Superior temporal gyrus (tissue), 1 donor: Measurements from ENCODE around the gene CDC42EP3.

ENCODE experiments used
- DNase-seq: peaks from one replicate; pipeline ENCODE4 v3.0.0-alpha.2; 2016; ENCODE audit errors: extremely low spot score

The CDC42EP3 gene

DNA sequence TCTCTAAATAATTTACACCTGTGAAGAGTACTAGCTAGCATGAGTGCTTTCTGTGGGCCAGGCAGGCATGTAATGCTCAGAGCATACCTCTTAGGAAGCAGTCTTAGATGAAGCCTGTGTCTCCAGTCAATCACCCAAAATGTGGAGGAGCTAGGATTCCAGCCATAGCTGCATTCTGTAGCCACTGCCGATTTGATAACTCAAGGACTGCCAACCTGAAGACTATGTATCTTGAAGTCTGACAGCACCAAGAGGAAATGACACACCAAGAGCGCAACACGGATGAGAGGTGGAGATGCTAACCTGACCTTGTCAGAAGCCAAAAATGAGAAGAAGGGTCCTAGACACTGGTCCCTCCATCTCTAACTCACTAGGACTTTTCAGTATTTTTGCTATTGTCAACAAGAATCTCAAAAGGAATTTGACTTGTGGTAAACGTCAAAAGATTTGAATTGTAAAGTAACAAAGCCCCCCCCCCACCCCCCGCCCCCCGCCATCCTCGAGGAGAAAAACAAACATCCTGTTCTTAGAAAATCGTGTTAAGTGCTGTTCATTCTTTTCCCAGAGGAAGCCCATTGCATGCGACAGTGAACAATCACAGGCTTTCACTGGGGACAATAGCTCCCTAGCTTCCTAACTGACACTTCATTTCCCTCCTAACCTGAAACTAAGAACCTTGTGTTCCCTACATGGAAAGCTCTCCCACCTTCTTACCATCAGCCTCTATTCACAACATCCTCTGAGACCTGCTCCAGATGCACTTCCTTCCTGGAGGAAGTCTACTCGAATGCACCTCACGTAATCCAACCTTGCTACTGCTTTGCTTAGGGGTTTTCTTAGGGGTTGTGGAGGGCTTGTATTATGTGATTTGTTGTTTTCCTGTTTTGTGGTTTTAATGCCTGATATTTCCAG lies 14.7 kb downstream of the CDC42EP3 start:
- no peak for DNase-seq

DNA sequence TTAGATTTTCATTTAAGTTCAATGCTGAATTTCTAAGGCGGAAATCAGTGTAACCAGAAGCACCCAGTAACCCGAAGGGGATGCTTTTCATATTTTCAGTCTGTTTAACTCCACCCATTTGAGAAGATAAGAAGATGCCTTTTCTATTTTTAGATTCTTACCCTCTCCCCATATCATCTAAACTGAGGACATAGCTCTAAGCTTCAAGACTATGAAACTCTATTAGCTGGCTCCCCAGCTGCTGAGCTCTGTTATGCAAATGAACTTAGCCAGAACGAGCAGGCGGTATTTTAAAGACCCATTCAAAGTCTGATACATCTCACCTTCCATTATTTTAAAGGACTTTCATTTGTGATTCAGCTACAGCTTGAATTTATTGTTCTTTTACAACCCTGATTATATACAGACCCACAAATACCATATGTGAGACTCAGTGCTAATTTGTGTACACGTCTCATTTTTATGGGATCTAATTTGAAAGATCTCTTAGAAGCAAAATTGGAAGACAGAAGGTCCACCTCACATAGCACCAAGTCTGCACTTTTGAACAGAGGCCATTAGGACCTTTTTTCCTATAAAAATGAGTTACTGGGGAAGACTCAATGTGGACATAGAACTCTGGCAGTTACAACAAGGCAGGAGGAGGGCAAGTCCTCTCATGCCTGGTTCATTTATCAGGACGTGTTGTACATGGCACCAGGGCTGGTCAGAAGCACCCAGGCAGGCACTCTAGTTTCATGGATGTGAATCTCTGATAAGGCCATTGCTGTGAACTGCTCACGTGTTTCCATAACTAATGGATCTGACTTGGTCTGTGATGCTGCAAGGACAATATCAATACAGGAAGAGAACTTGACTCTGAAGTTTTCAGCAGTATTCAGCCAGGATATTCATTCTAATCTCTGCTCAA lies 16.3 kb downstream of the CDC42EP3 start:
- no peak for DNase-seq

DNA sequence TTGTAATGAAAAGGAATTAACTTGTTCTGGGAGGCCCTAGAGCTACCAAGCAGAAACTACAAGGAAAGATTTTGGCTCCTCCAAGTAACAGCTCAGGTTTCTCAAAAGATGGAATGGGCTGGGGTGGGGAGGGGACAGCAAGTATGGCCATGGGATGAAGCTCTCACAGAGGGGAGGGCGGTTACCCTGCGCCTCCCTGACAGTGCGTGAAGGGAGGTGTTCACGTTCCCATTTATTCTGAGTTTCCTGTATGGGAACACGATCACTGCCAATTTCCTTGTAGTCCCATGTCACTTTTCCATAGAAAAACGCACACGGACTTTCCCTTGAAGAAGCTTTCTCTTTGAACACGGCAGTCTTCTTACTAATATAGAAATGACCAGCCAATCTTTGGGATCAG lies 17.0 kb downstream of the CDC42EP3 start:
- DNase-seq: no peak

DNA sequence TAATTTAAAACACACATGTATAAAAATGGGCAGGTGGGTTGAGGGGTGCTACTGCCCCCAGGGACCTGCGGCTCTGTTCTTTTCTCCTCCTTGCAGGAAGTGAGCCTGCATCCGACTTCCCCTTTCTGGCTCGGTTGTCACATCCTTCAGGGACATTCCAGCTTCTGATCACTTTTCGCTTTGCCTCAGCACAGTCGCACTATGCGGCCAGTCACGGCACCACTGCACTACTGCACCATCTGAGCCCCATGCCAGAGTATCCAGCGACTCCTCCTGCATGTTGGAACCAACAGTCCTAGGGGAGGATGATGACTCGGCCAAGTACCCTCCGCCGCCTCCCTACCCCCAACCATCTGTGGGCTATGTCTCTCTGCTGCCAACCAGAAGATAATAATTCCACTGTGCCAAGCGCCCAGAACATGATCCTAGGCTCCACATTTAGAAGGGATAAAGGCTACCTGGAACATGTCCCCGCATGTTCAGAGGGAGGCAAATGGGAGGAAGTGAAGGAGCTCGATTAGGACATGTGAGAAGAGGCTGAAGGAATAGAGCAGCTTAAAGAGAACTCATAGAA lies 17.6 kb downstream of the CDC42EP3 start:
- no peak for DNase-seq

DNA sequence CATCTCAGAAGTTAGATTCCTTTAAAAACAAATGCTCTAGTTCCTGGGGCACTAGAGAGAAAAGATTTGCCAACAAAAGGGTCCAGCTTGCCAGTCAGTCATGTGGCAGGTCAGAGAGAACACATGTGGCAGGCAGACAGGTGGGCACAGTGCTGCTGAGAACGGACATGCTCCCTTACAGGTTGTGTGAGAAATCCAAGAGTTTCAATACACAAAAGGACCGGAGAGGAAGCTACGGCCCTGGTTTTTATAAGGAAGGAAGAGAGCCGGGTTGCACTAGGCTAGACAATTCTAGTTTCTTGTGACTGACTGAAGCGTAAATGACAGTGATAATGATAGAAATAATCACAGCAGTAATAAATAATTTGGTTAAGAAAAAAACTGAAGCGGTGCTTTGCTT lies 18.3 kb downstream of the CDC42EP3 start:
- DNase-seq: no peak

DNA sequence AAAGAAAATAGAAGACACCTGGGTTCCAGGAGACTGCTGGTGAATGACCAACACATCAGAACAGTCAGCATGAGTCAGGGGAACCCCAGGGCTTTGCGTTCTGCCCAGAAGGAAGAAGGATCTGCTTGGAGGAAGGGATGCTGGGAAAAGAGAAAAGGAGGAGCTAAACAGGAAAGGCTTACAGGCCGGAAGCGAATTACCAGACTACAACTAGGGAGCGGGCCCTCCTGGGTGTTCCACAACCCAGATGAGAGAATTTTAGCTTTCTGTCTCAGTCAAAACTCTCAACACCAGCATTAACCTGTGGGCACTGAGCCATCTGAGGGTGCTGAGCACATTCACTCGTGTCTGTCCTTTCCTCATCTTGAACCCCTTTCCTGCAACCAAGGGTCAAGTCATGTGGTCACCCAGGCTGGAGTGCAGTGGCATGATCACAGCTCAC lies 19.2 kb downstream of the CDC42EP3 start:
- DNase-seq: no peak

DNA sequence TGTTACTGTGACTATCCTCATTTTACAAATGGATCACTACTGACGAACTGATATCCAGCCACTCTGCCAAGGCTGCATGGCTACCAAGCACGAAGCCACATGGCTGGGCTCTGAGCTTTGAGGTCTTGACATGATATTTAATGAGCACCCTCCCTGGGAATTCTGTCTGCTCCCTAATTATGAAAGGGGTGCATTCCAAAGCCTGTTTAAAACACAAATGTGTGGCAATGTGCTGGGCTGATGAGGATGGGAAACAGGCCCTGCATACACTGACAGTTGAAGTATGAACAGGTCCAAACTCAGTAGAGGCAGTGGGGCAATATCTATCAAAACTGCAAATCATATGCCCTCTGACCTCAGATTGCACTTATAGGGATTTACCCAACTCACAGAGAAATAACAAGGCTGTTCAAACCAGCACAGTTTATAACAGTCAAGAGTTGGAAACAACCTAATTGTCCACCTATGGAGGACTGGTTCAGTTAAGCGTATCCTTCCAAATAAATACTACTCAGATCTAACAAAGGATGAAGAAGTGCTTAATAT lies 20.8 kb downstream of the CDC42EP3 start:
- no peak for DNase-seq

DNA sequence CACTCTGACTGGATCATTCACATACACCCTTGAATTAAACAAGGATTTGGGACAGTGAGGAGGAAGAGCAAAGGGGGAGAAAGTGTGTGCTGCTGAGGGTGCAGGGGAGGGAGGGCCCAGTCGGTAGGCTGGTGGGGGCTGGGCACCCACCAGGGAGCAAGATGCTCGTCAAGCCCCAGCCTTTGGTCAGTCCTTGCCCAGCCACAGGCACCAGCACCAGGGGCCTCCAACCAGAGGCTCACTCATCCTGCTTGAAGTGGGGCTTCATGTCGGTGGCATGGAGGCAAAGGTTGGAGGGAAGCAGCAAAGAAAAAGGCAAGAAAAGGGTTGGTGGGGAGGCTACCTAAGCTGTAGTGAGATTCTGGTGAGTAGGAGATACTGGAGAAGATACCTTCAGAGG lies 21.9 kb downstream of the CDC42EP3 start:
- DNase-seq: no peak

DNA sequence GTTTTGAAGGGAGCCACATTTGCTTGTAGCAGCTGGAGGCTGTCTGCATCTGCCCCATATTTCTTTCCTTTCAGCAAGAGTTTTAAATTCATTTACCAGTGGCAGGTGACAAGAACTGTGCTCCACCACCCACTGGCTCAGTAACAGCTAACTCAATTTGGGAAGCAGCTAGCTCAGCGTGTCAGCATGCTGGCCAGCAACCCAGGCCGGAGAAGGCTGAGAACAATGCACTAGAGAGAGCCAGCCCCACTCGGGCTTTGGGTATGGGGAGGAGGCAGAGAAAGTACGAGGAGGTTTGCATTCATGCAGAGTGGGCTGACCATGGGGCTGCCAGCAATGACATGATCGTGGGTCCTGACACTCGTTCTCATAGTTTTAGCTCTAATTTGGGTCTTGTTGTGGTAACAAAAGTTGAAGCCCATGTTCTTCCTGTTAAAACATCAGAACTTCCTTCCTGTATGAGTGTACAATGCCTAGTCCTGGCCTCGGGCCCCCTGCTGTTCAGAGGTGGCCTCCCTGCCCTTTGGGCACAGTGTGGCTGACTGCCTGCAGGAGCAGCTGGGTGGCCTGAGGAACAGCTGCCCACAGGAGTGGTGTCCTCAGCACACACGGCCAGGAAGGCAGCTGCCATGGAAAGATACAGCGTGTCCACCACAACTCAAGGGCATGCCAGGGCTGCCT lies 23.0 kb downstream of the CDC42EP3 start:
- no peak for DNase-seq

DNA sequence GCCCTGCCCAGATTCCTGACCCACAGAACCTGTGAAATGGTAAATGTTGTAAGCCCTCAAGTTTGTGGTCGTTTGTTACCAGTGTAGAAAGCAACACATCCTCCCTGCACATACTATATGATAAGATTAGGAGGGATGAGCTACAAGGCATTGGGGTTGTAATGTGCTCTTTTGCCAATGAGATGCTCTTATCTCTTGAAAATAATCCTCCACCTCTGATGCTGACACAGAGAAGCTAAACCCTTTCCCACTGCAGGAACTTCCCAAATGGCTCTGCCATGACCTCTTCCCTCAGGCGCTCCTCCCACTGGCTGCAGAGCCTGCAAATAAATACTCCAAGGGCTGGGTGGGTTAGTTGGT lies 23.5 kb downstream of the CDC42EP3 start:
- DNase-seq: no peak

DNA sequence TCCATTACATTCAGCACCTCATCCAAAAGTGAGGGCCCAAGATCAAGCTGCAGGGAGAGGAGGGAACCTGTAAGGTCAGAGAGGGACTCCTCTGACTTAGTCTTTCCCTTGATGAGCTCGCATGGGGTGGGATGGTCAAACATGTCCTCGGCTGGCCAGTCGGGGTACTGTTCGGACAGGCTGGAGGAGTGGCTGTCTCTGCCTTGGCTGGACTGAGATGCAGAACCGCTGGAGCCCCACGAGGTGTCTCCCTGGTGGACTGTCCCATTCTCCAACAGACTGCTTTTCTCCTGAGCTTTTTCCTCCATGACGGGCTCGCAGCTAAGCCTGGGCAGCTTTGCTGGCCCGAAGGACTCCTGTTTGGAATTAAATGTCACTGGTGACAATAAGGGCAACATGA lies 25.6 kb downstream of the CDC42EP3 start:
- DNase-seq: no peak

DNA sequence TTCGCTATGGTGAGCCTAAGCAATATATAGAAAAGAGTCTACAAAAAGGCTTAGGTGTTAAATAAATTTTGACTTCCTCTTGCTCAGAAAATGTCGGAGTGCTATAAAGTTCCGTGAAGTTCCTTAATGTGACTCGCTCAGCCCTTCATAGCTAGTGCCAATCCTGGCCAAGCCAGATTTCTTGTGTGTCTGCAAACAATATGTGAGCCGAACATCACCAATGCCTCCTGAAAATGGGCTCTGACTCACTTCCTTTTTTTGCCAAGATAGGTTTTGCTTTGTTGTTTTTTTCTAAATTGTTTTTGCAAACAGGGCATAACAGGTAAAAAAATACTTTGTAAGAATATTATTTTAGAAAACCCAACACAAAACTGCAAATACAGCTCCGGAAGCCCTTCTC lies 26.1 kb downstream of the CDC42EP3 start:
- DNase-seq: no peak

DNA sequence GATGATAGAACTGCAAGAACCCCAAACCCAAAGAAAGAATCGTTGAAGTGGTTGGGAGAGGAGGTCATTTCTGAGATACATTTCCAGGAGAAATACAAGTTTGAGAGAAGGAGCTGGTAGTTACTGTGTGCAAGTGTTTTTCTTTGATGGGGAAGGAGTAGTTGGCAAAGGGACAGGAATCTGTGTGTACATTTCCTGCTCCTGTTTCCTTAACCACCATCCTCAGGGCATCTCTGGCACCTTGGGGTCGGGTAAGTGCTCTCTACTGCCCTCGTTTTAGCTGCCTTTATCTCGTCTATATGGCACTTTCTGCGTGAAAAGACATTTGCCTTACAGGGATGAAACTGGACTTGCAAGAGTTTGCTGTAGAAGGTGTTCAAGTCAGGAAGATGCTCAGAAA lies 27.3 kb downstream of the CDC42EP3 start:
- no peak for DNase-seq

DNA sequence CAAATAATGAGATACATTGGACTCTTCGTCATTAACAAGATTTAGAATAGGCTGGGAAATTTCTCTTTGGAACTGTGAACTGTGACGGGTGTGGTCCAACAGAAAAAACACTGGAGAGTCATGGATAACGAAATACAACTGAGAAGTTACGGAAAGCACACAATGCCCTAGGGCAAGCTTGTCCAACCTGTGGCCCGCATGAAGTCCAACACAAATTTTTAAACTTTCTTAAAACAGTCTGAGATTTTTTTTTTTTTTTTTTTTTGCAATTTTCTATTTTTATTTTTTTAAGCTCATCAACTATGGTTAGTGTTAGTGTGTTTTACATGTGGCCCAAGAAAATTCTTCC lies 27.7 kb downstream of the CDC42EP3 start:
- no peak for DNase-seq

DNA sequence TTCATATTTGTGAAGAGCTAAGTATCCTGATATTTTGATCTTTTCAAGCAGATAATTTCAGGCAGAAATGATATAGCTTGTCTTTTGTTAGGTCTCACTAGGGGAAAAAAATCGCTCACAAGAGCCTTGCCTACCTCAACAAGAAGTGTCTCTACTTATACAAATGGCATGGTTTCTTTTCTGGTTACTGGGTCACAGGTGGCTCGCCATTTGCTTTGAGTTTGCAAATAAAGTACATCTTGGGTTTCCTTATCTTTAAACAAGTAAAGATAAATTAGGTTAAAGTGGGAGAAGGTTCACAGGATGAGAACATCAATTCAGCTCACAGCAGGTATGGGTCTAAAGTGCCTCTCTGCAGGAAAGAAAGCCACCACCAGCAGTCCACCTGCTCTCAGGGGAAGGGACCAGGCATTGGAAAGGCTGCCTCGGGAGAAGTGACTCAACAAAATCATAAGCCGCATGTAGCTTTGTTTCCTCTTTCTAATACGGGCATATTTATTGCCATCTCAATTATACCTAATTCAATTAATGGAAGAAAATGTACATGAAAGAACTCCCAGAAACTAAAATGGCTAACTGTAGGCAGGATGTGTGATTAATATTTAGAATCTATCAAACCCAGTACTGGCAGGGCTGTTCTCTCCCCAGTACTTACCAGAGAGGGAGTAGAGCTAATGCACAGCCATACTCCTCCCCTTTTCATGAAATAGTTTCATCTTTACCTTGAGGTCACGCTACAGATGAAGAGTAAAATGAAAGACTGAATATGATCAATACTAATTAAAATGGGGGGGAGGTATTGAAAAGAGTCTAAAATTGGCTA lies 28.3 kb downstream of the CDC42EP3 start:
- DNase-seq: no peak

DNA sequence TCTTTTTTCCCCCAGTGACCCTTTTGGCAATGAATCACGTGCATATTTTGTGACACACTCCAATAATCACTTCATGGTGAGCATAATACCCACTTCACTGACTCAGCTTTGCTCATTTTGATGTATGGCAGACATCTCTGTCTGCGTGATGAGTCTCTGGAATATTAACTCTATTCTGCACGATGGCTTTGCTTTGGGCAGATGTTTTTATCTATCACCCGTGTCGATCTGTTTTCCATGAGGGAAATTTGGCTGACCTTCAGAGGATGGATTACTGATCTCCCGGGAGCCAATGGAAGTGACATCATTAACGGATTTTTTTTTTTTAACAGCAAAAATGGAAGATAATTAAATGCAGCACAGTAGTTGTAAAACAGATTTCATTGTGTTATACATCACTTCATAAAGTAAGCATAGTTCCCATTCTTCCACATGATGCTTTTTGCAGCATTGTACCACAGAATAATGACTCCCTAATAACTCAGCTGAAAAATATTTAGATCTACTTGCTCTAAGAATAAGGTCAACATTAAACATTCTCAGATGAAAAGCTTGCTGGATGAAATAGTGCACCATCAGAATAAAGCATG lies 29.8 kb downstream of the CDC42EP3 start:
- no peak for DNase-seq

DNA sequence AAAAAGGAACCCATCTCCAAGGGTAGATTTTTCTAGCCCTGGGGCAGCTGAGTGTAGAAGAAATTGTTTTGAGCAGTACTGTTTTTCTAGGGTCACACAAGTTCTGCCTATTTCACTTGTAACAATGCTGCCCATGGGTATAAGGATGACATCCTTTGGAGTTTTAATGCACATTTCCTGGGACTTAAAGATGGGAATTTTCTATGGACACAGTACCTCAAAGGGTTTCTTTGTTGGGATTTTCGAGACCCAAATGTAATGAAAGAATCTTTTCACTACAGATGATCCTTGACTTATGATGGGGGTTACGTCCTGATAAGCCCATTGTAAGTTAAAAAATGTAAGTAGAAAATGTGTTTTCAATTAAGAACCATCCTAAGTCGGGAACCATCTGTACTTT lies 31.8 kb downstream of the CDC42EP3 start:
- no peak for DNase-seq

DNA sequence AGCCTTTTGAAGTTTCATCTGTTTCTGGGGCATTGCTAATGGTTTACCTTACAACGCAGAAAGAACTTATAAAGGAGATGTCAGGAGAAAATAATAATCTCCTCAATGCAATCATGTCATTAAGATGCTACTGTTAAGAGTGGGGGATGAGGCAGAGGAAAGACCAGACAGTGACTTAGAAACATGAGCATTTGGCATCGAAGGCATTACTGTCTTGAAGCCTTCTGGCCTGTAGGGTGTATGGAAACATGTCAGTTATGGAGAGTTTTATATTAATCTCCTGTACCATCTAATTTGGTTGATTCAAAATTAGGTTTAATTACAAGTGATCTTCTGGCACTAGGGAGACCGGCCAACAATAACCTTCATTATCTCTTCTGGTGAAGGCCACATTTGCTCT lies 32.5 kb downstream of the CDC42EP3 start:
- DNase-seq: no peak

DNA sequence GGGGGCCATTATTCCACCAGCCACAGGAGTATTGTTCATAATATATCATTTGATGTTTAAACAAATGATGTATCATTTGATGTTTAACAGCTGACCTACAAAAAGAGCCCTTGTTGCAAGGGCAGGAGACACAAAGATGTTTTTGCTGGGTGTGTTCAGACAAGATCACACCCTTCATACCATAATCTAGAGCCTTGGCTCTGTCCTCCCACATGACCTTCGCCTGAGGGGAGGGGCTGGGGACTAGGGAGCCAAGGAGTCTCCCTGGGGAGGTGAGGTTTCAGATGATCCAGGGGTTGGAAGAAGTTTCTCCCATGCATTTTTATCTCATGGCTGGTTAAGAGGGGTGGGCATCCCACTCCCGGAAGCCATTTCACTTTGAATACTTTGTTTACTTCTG lies 33.5 kb downstream of the CDC42EP3 start:
- no peak for DNase-seq

DNA sequence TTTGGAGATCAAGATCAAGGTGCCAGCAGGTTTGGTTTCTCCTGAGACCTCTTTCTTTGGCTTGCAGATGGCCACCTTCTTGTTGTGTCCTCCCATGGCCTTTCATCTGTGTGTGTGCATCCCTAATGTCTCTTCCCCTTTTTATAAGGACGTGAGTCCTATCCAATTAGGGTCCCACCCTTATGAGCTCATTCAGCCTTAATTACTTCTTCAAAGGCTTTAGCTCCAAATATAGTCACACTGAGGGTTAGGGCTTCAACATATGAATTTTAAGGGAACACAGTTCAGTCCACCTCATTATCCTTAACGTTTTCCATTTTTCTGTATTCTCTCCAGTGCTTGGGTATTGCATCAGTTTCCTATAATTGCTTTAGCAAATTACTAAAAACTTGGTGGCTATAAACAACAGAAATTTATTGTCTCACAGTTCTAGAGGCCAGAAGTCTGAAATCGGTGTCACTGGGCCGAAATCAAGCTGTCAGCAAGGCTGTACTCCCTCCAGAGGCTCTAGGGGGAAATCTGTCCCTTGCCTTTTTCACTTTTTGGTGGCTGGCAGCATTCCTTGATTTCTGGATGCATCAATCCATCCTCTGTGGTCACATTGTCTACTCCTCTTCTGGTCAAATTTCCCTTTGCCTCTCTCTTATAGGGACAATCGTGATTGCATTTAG lies 34.1 kb downstream of the CDC42EP3 start:
- DNase-seq: no peak
